MM.1S (cell line): ENCODE results near the gene PIEZO2.

ENCODE experiments used
- EZH2 ChIP-seq: fragments of 300-600 bp; sonication (generic); optimal IDR thresholded peaks from 2 replicates; pipeline ENCODE3; 2017; ENCODE audit warnings: low read depth, mild to moderate bottlenecking, antibody characterized with exemption, low read length, mixed read lengths
- EZH2phosphoT487 ChIP-seq: fragments of 300-600 bp; sonication (generic); IDR thresholded peaks from 2 replicates; pipeline ENCODE4 v1.6.1; 2018; ENCODE audit warnings: antibody characterized with exemption, low read length
- TF ChIP-seq, protein P1 (sequence below): fragments of 300-600 bp; sonication (generic); IDR thresholded peaks from 2 replicates; pipeline ENCODE4 v1.5.1; 2016; ENCODE audit warnings: antibody characterized with exemption, low read length, mixed read lengths

DNA sequence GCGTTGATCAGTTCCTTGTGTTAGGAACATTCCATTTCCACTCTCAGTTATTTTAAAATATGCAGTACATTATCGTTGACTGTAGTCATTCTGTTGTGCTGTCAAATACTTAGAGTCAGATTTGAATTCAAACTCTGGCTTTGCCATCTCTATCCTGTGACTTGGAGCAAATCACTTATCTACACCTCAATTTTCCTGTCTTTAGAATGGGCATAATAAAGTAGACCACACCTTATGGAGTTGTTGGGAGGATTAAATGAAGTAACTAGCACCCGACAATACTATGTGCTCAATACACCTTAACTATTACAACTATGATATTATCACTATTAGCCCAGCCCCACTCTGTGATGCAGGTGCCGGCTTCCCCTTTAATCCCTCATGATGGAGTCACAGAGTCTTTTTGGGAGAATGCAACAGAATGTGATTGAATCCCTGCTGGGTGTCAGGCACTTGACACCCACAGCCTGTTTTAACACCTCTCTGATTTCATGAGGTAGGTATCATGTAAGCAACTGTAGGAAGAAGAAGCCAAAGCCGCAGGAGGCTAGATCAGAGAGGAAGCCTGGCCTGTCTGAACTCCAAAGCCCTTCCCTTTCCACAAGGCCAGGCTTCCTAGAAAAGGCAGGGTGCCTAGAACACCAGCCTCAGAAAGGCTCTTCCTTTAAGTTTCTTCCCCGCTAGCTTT, 315.1 kb downstream of the PIEZO2 start:
- TF ChIP-seq, protein P1, sequence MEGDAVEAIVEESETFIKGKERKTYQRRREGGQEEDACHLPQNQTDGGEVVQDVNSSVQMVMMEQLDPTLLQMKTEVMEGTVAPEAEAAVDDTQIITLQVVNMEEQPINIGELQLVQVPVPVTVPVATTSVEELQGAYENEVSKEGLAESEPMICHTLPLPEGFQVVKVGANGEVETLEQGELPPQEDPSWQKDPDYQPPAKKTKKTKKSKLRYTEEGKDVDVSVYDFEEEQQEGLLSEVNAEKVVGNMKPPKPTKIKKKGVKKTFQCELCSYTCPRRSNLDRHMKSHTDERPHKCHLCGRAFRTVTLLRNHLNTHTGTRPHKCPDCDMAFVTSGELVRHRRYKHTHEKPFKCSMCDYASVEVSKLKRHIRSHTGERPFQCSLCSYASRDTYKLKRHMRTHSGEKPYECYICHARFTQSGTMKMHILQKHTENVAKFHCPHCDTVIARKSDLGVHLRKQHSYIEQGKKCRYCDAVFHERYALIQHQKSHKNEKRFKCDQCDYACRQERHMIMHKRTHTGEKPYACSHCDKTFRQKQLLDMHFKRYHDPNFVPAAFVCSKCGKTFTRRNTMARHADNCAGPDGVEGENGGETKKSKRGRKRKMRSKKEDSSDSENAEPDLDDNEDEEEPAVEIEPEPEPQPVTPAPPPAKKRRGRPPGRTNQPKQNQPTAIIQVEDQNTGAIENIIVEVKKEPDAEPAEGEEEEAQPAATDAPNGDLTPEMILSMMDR, result no peak
- TF ChIP-seq EZH2 (no peak), EZH2phosphoT487 (no peak)
